ENCODE measurements around the gene MSI2. TPM values are rescaled to one million over a fixed set of nuclear protein-coding genes. Genes with fewer than 3 reads are reported as not detected.

MSI2 gene
- total RNA-seq, 2 donors from 2014 or later, result 88.3 to 114 TPM

DNA sequence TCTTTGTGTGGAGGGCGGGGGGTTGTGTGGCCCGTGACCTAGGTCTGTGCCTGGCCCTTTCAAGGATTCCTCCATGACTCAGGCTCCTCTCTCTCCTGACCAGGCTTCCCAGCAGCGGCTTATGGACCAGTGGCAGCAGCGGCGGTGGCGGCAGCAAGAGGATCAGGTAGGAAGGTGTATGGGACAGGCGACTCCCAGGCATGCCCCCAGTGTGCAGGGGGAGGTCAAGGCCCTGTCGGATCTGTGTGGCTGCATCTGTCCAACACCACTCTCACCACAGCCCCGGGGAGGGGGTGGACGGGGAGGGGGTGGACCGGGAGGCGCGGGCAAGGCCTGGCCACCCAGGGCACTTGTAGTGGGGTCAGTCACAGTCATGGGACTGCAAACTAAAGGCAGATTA is 395.7 kb downstream of the MSI2 start:
- H3K27ac ChIP-seq (ENCODE audit: low read depth, low read length), result no peak overlapping the region
- Mint-ChIP-seq H3K4me1 (no peaks in the 10 kb centered on the region), H3K36me3 (ENCODE audit: low read depth) (peaks cover 17% of the 10 kb centered on the region), H3K27ac (no peak overlapping the region), H3K27me3 (ENCODE audit: insufficient read depth) (no peaks in the 10 kb centered on the region), H3K4me3 (no peak overlapping the region), H3K9me3 (no peaks in the 10 kb centered on the region)
- WGBS, 2 experiments (ENCODE audit: insufficient coverage in 1 of 2, insufficient read length in 1 of 2), result 95 to 100% methylated on average over 2 to 13 of the region's 13 CpGs
- H3K4me3 ChIP-seq (ENCODE audit: low read length), result no peak overlapping the region
- H3K9me3 ChIP-seq (ENCODE audit: control insufficient read depth, low read length), result no peaks in the 10 kb centered on the region
- H3K27me3 ChIP-seq (ENCODE audit: control insufficient read depth, insufficient read depth, low read length, poor library complexity, severe bottlenecking), result no peaks in the 10 kb centered on the region
- TF ChIP-seq CTCF (conservative IDR thresholded peaks at IDR 0.05), result no peak
- no peaks in the 10 kb centered on the region for H3K4me1 ChIP-seq (ENCODE audit: control insufficient read depth, insufficient read depth, low read length)
- H3K36me3 ChIP-seq (ENCODE audit: control insufficient read depth, insufficient read depth, low read length), result peaks cover 16% of the 10 kb centered on the region
- no peak overlapping the region for H3K9ac ChIP-seq (ENCODE audit: extremely low read depth, low read length, poor library complexity, severe bottlenecking)
- no peak for DNase-seq

DNA sequence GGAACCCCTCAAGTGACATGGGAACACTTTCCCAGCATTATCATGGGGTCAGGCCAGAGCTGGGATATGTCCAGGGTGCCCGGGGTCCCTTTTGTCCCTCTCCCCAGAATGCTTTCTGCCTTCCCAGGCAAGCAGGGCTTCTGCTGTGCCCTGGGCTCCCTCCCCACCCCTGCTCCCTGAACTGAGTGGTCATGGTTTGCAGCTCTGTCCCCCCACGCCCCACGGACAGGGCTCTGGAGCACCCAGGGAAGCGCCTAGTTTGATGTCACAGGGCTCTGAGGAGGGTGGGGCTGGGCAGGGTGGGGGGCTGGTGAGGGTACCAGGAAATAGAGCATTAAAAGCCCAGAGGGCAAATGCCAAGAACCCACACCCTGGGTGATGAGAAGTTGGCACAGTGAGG is 396.5 kb downstream of the MSI2 start:
- no peak overlapping the region for H3K4me3 Mint-ChIP-seq
- no peaks in the 10 kb centered on the region for H3K4me1 Mint-ChIP-seq
- Histone ChIP-seq H3K9me3 (ENCODE audit: control insufficient read depth, low read length) (no peaks in the 10 kb centered on the region), H3K36me3 (ENCODE audit: control insufficient read depth, insufficient read depth, low read length) (peaks cover 16% of the 10 kb centered on the region), H3K27me3 (ENCODE audit: control insufficient read depth, insufficient read depth, low read length, poor library complexity, severe bottlenecking) (no peaks in the 10 kb centered on the region), H3K27ac (ENCODE audit: low read depth, low read length) (no peak overlapping the region), H3K4me3 (ENCODE audit: low read length) (no peak overlapping the region), H3K9ac (ENCODE audit: extremely low read depth, low read length, poor library complexity, severe bottlenecking) (no peak overlapping the region), H3K4me1 (ENCODE audit: control insufficient read depth, insufficient read depth, low read length) (no peaks in the 10 kb centered on the region)
- WGBS, 2 experiments (ENCODE audit: insufficient coverage in 1 of 2, insufficient read length in 1 of 2), result 87 to 88% methylated on average over 1 to 4 of the region's 4 CpGs
- DNase-seq, result no peak
- H3K27ac Mint-ChIP-seq, result no peak overlapping the region
- TF ChIP-seq CTCF (conservative IDR thresholded peaks at IDR 0.05), result no peak
- no peaks in the 10 kb centered on the region for H3K27me3 Mint-ChIP-seq (ENCODE audit: insufficient read depth)
- H3K36me3 Mint-ChIP-seq (ENCODE audit: low read depth), result peaks cover 17% of the 10 kb centered on the region
- H3K9me3 Mint-ChIP-seq, result no peaks in the 10 kb centered on the region

DNA sequence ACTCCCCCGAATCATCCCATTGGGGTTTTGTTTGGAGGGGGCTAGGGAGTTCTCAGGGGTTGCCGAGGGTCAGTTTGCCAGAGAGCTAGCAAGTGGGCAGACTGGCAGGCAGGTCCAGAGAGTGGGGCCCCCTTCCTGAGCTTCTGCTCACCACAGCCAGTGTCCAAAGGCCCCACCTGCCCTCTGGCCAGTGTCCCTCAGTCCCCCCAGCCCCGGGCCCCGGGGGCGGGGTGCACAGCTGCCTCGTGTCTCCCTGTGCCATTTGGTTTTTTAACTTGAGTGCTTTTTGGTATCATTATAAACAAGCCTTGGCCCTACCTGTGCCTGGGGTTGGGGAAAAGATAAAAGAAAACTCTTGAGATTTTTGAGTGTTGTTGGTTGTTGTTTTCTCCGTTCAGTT is 397.0 kb downstream of the MSI2 start:
- H3K36me3 Mint-ChIP-seq (ENCODE audit: low read depth), result peaks cover 17% of the 10 kb centered on the region
- Histone ChIP-seq H3K27ac (ENCODE audit: low read depth, low read length) (no peak overlapping the region), H3K36me3 (ENCODE audit: control insufficient read depth, insufficient read depth, low read length) (peaks cover 16% of the 10 kb centered on the region), H3K9me3 (ENCODE audit: control insufficient read depth, low read length) (no peaks in the 10 kb centered on the region), H3K9ac (ENCODE audit: extremely low read depth, low read length, poor library complexity, severe bottlenecking) (no peak overlapping the region), H3K4me1 (ENCODE audit: control insufficient read depth, insufficient read depth, low read length) (no peaks in the 10 kb centered on the region), H3K4me3 (ENCODE audit: low read length) (no peak overlapping the region), H3K27me3 (ENCODE audit: control insufficient read depth, insufficient read depth, low read length, poor library complexity, severe bottlenecking) (no peaks in the 10 kb centered on the region)
- no peaks in the 10 kb centered on the region for H3K27me3 Mint-ChIP-seq (ENCODE audit: insufficient read depth)
- no peak overlapping the region for H3K4me3 Mint-ChIP-seq
- WGBS, 2 experiments (ENCODE audit: insufficient coverage in 1 of 2, insufficient read length in 1 of 2), result 96% methylated on average over 6 of the region's 7 CpGs; no CpG with 5 or more reads in 1 of the 2 experiments
- no peak overlapping the region for H3K27ac Mint-ChIP-seq
- no peak for DNase-seq
- TF ChIP-seq CTCF (conservative IDR thresholded peaks at IDR 0.05), result no peak
- H3K4me1 Mint-ChIP-seq, result no peaks in the 10 kb centered on the region
- H3K9me3 Mint-ChIP-seq, result no peaks in the 10 kb centered on the region

Measured in endodermal cell (in vitro differentiated cells).